B cell (primary cell): ENCODE results near the gene VEGFB. TPM values are rescaled to one million over a fixed set of nuclear protein-coding genes. Genes with fewer than 3 reads are reported as not detected.

Experiments
- ATAC-seq: fragments of 200-7000 bp; cut with Tn5 transposase; one replicate; pipeline ENCODE4 v1.10.0; 2021; ENCODE audit warnings: low read depth, mild to moderate bottlenecking, moderate number of reproducible peaks, moderate library complexity
- CTCF ChIA-PET: fragments of 350-600 bp; sonication (Branson Sonifier 250); formaldehyde crosslinking; loops from one replicate; lab custom pipeline; 2021; ENCODE audit warnings: antibody characterized with exemption, inconsistent platforms; lab: Charles Lee
- POLR2A ChIA-PET: fragments of 350-600 bp; sonication (Branson Sonifier 250); formaldehyde crosslinking; loops from one replicate; lab custom pipeline; 2021; ENCODE audit warnings: antibody characterized with exemption; lab: Charles Lee
- DNase-seq: peaks from one replicate; pipeline ENCODE4 v3.0.0; 2013
- H2AFZ ChIP-seq: 2 replicates; pipeline ENCODE4 v1.6.1; 2012; ENCODE audit warnings: mild to moderate bottlenecking, low read depth, low read length; ENCODE audit not compliant: insufficient read depth, poor library complexity, severe bottlenecking
- H3K27ac ChIP-seq, 2 donors: 1 replicate in 1 of 2; 2 replicates in 1 of 2; pipeline ENCODE4 v1.5.1; 2012 to 2013; ENCODE audit warnings: low read length in 2 of 2, mild to moderate bottlenecking in 2 of 2, moderate library complexity in 1 of 2
- H3K27me3 ChIP-seq, 4 experiments: fragments of 200-600 bp in 1 of 4; sonication (generic) in 1 of 4; replicated peaks in 1 of 4; 1 replicate in 2 of 4; 2 replicates in 2 of 4; pipeline versions ENCODE4 v1.6.1 to v1.7.0; 2013 to 2016; ENCODE audit warnings: low read length in 3 of 4, mild to moderate bottlenecking in 2 of 4, mixed read lengths in 1 of 4, moderate library complexity in 1 of 4; ENCODE audit not compliant: insufficient read depth in 4 of 4, control insufficient read depth in 3 of 4; ENCODE audit errors: control extremely low read depth in 1 of 4
- H3K36me3 ChIP-seq, 2 experiments: replicated peaks in 1 of 2; 1 replicate in 1 of 2; 2 replicates in 1 of 2; pipeline versions ENCODE4 v1.6.1 to v1.7.1; 2013; ENCODE audit warnings: low read length in 1 of 2; ENCODE audit not compliant: insufficient read depth in 2 of 2, control insufficient read depth in 1 of 2; ENCODE audit errors: control extremely low read depth in 1 of 2, extremely low read depth in 1 of 2
- H3K4me1 ChIP-seq, 2 donors: fragments of 200-600 bp in 1 of 2; sonication (generic) in 1 of 2; 1 replicate in 1 of 2; 2 replicates in 1 of 2; pipeline versions ENCODE4 v1.5.1 to v1.6.1; 2013 to 2017; ENCODE audit warnings: low read length in 2 of 2; ENCODE audit not compliant: control insufficient read depth in 2 of 2, insufficient read depth in 2 of 2
- H3K4me2 ChIP-seq: replicated peaks from 2 replicates; pipeline ENCODE3; 2012; ENCODE audit warnings: mild to moderate bottlenecking, low read depth, low read length; ENCODE audit not compliant: poor library complexity, severe bottlenecking
- H3K4me3 ChIP-seq, 5 experiments: fragments of 200-600 bp in 1 of 5; sonication (generic) in 1 of 5; 1 replicate in 3 of 5; 2 replicates in 2 of 5; pipeline versions ENCODE4 v1.5.1 to v1.7.0; 2011 to 2016; ENCODE audit warnings: low read length in 4 of 5, mild to moderate bottlenecking in 4 of 5, low read depth in 2 of 5, control low read depth in 1 of 5, moderate library complexity in 1 of 5; ENCODE audit not compliant: insufficient read depth in 1 of 5; ENCODE audit errors: control extremely low read depth in 1 of 5, extremely low read depth in 1 of 5
- H3K79me2 ChIP-seq: fragments of 200-600 bp; sonication (generic); one replicate; pipeline ENCODE4 v1.6.0; 2016; ENCODE audit warnings: low read length; ENCODE audit not compliant: control insufficient read depth, insufficient read depth
- H3K9ac ChIP-seq: fragments of 200-600 bp; sonication (generic); 2 replicates; pipeline ENCODE4 v1.6.1; 2017; ENCODE audit warnings: mild to moderate bottlenecking, low read length, moderate library complexity
- H3K9me3 ChIP-seq, 3 donors: one replicate each; pipeline versions ENCODE4 v1.6.1 to v1.7.1; 2013; ENCODE audit warnings: low read length in 2 of 3; ENCODE audit not compliant: control insufficient read depth in 2 of 3, insufficient read depth in 1 of 3; ENCODE audit errors: control extremely low read depth in 1 of 3
- H4K20me1 ChIP-seq: 2 replicates; pipeline ENCODE4 v1.6.0; 2012; ENCODE audit warnings: mild to moderate bottlenecking, low read length; ENCODE audit not compliant: insufficient read depth, control insufficient read depth, poor library complexity, severe bottlenecking
- H3K27ac Mint-ChIP-seq: one replicate; pipeline ENCODE4 v1.8.0; 2021; ENCODE audit warnings: mixed read lengths
- H3K27me3 Mint-ChIP-seq: one replicate; pipeline ENCODE4 v1.8.0; 2021; ENCODE audit warnings: mixed read lengths
- H3K4me1 Mint-ChIP-seq: one replicate; pipeline ENCODE4 v1.8.0; 2021; ENCODE audit warnings: mixed read lengths
- H3K4me3 Mint-ChIP-seq: one replicate; pipeline ENCODE4 v1.8.0; 2021; ENCODE audit warnings: mixed read lengths
- H3K9me3 Mint-ChIP-seq: one replicate; pipeline ENCODE4 v1.8.0; 2022; ENCODE audit warnings: mixed read lengths; ENCODE audit not compliant: insufficient read depth
- CTCF ChIP-seq: fragments of 200-600 bp; IDR thresholded peaks from one replicate; pipeline ENCODE4 v1.8.0; 2022; ENCODE audit warnings: antibody characterized with exemption, mild to moderate bottlenecking
- EZH2 ChIP-seq: IDR thresholded peaks from 2 replicates; pipeline ENCODE4 v1.6.1; 2012; ENCODE audit warnings: borderline replicate concordance, low read depth, mild to moderate bottlenecking, moderate library complexity, low read length; ENCODE audit not compliant: insufficient read depth, poor library complexity, severe bottlenecking
- WGBS: methylation state at CpG from one replicate; pipeline ENCODE4 v1.1.5; 2013; ENCODE audit warnings: missing lambda C conversion rate; ENCODE audit not compliant: insufficient coverage; 5-methylcytosine and 5-hydroxymethylcytosine counted together
- intact Hi-C: fragments of 100-400 bp; cut with micrococcal nuclease; formaldehyde crosslinking; loops from one replicate; pipeline ENCODE4 v1.10.0; 2022
- polyA plus RNA-seq: library from polyadenylated mRNA; depleted of rRNA; stranded (reverse); fragments of >200 nt; gene quantifications from 2 replicates; pipeline ENCODE4 v1.2.3, GENCODE V29; 2012
- total RNA-seq, 2 donors: library from RNA; stranded (reverse); fragments of 120-200 nt in 1 of 2; gene quantifications; 1 replicate in 1 of 2; 2 replicates in 1 of 2; pipeline versions ENCODE4 v1.2.3 to v1.2.4, GENCODE V29; 2013 to 2022

Gene VEGFB
- total and polyA plus RNA-seq, 2 donors (not counting 1 experiment from before 2014, with no cell fraction given), result 56.4 to 152 TPM

GRCh38 chr11:64207256-64208085, 26.9 kb upstream of the VEGFB start:
- peak; percentile 77 for DNase-seq
- Histone ChIP-seq H2AFZ (peak overlapping the region; percentile 74), H3K9me3 (no peaks in the 10 kb centered on the region), H3K4me2 (peak overlapping the region; percentile 99), H3K27ac (peak overlapping the region; percentile 73 to 90), H3K9ac (peak overlapping the region; percentile 93), H3K4me3 (peak overlapping the region; percentile 69 to 95 (median 79)), H3K4me1 (peaks cover 30 to 53% of the 10 kb centered on the region in 2 donors), H3K79me2 (peaks cover 37% of the 10 kb centered on the region), H3K36me3 (peaks cover 0 to 47% of the 10 kb centered on the region in 2 experiments), H3K27me3 (no peaks in the 10 kb centered on the region), H4K20me1 (peaks cover 37% of the 10 kb centered on the region)
- Mint-ChIP-seq H3K27me3 (no peaks in the 10 kb centered on the region), H3K4me3 (peak overlapping the region; percentile 90), H3K4me1 (peaks cover 55% of the 10 kb centered on the region), H3K27ac (peak overlapping the region; percentile 96), H3K9me3 (no peaks in the 10 kb centered on the region)
- ATAC-seq, result peak; percentile 64
- intact Hi-C loops, result loop anchor here (1.0 to 10.0 kb wide), 3 partner anchors 19 to 447 kb away; partner anchors contain the start of genes DNAJC4, NUDT22 and TRPT1
- TF ChIP-seq CTCF, result no peak
- no peak for TF ChIP-seq EZH2
- under 1% methylated on average over 19 of the region's 30 CpGs for WGBS
- ChIA-PET POLR2A (interaction anchor here (0.5 to 4.8 kb wide), 20 partner anchors 18 to 1543 kb away, joined by 3 to 78 read pairs (median 6); partner anchors contain the start of genes BAD, C11orf98, DNAJC4 and ESRRA), CTCF (interaction anchor here (0.6 to 10.3 kb wide), 14 partner anchors 9 to 1321 kb away, joined by 3 to 243 read pairs (median 17); partner anchors contain the start of genes CATSPERZ, ESRRA, NUDT22 and PLCB3)
